Measurements from ENCODE around the gene FADS2. TPM values are rescaled to one million over a fixed set of nuclear protein-coding genes. Genes with fewer than 3 reads are reported as not detected.

FADS2 gene
- total RNA-seq, 1 experiment from 2014 or later: 514 TPM

DNA sequence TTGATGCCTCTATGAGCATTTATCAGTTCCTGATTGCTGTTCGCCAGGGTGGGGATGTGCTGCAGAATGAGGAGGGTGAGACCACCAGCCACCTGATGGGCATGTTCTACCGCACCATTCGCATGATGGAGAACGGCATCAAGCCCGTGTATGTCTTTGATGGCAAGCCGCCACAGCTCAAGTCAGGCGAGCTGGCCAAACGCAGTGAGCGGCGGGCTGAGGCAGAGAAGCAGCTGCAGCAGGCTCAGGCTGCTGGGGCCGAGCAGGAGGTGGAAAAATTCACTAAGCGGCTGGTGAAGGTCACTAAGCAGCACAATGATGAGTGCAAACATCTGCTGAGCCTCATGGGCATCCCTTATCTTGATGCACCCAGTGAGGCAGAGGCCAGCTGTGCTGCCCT, 32.6 kb upstream of the FADS2 start:
- TF ChIP-seq EZH2 (IDR thresholded peaks at IDR 0.05; ENCODE audit: low read depth) (no peak), CTCF (conservative IDR thresholded peaks at IDR 0.05) (no peak)
- Histone ChIP-seq H4K20me1 (ENCODE audit: insufficient read depth) (no peaks in the 10 kb centered on the region; the same call in 1 of the 2 replicates), H3K9me2 (ENCODE audit: insufficient read depth) (no peaks in the 10 kb centered on the region), H3K36me3 (ENCODE audit: low read depth) (peaks cover 6% of the 10 kb centered on the region; the same call in 1 of the 2 replicates), H3K9me3 (ENCODE audit: insufficient read depth, low read depth) (no peaks in the 10 kb centered on the region), H3K27me3 (ENCODE audit: insufficient read depth, low read depth) (no peaks in the 10 kb centered on the region), H2AFZ (no peak overlapping the region), H3K4me2 (no peak overlapping the region), H3K4me3 (no peak overlapping the region), H3K27ac (no peak overlapping the region), H3K79me2 (ENCODE audit: low read depth) (peaks cover 72% of the 10 kb centered on the region), H3K4me1 (replicated peaks; ENCODE audit: insufficient read depth) (peaks cover 20% of the 10 kb centered on the region), H3F3A (ENCODE audit: insufficient read depth, low read depth) (peaks cover 32% of the 10 kb centered on the region; the same call in 1 of the 2 replicates)
- POLR2A ChIA-PET (ENCODE audit: unreplicated experiment): no interaction called here
- CTCF ChIA-PET: interaction anchor here (2.9 kb wide), 1 partner anchor 286 kb away, joined by 21 read pairs; no protein-coding TSS in a partner anchor
- intact Hi-C loops (cut with micrococcal nuclease; ENCODE audit: unreplicated experiment): loop anchor here (10.0 kb wide), 1 partner anchor 259 kb away; no protein-coding TSS in a partner anchor
- no TSS peak for BruUV-seq (replicated peaks)
- no peak for DNase-seq

DNA sequence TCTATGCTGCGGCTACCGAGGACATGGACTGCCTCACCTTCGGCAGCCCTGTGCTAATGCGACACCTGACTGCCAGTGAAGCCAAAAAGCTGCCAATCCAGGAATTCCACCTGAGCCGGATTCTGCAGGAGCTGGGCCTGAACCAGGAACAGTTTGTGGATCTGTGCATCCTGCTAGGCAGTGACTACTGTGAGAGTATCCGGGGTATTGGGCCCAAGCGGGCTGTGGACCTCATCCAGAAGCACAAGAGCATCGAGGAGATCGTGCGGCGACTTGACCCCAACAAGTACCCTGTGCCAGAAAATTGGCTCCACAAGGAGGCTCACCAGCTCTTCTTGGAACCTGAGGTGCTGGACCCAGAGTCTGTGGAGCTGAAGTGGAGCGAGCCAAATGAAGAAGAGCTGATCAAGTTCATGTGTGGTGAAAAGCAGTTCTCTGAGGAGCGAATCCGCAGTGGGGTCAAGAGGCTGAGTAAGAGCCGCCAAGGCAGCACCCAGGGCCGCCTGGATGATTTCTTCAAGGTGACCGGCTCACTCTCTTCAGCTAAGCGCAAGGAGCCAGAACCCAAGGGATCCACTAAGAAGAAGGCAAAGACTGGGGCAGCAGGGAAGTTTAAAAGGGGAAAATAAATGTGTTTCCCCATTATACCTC, 32.1 kb upstream of the FADS2 start:
- Histone ChIP-seq H4K20me1 (ENCODE audit: insufficient read depth) (no peaks in the 10 kb centered on the region; the same call in 1 of the 2 replicates), H3K4me1 (replicated peaks; ENCODE audit: insufficient read depth) (peaks cover 20% of the 10 kb centered on the region), H2AFZ (no peak overlapping the region), H3F3A (ENCODE audit: insufficient read depth, low read depth) (peaks cover 37% of the 10 kb centered on the region; the same call in 1 of the 2 replicates), H3K79me2 (ENCODE audit: low read depth) (peaks cover 66% of the 10 kb centered on the region), H3K9me2 (ENCODE audit: insufficient read depth) (no peaks in the 10 kb centered on the region), H3K36me3 (ENCODE audit: low read depth) (0 out of 2 replicates have a peak, but pooled peaks cover 5% of the 10 kb centered on the region), H3K9me3 (ENCODE audit: insufficient read depth, low read depth) (no peaks in the 10 kb centered on the region), H3K27me3 (ENCODE audit: insufficient read depth, low read depth) (no peaks in the 10 kb centered on the region), H3K27ac (no peak overlapping the region), H3K4me3 (no peak overlapping the region), H3K4me2 (no peak overlapping the region)
- ChIA-PET CTCF (interaction anchor here (2.9 to 3.1 kb wide), 2 partner anchors 19 to 286 kb away, joined by 13 to 21 read pairs; no protein-coding TSS in a partner anchor), POLR2A (ENCODE audit: unreplicated experiment) (no interaction called here)
- intact Hi-C loops (cut with micrococcal nuclease; ENCODE audit: unreplicated experiment): loop anchor here (2.0 to 10.0 kb wide), 2 partner anchors 259 to 313 kb away; no protein-coding TSS in a partner anchor
- TF ChIP-seq CTCF (conservative IDR thresholded peaks at IDR 0.05): no peak
- TF ChIP-seq EZH2 (IDR thresholded peaks at IDR 0.05; ENCODE audit: low read depth): no peak
- BruUV-seq (replicated peaks): no TSS peak
- DNase-seq: no peak

DNA sequence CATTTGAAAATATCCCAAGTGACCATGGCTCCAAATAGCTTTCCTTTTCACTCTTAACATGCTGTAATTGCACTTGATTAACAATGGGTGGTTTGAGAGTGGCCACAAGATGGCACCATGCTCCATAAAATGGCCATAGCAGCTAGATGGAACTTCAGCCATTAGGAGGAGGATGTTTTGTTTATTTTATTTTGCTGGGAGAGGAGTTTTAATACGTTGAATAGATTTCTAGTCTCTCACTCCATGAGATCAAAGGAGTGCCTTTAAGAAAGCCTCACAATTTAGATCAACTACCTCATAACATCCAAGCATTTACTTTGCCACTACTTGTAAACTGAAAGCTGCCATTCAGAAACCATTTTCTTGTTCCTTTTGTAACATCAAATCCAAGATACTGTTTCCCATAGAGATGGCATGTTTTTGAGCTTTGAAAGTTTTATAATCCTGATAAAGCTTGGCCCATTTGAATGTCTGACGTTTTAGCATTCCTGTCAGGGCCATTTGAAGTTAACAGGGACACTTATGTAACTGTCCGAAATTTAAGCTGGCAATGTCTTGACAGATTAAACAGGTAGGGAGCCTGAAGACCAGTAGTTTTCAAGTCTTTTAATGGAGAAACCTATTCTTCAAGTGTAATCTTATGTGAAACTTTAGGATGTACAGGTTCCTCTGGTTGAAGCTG, 30.7 kb upstream of the FADS2 start:
- intact Hi-C loops (cut with micrococcal nuclease; ENCODE audit: unreplicated experiment): loop anchor here (1.0 to 10.0 kb wide), 6 partner anchors 74 to 311 kb away; no protein-coding TSS in a partner anchor
- POLR2A ChIA-PET (ENCODE audit: unreplicated experiment): interaction anchor here (0.5 to 0.9 kb wide), 3 partner anchors 18 to 1810 kb away, joined by 6 to 18 read pairs (median 6); no protein-coding TSS in a partner anchor
- Histone ChIP-seq H3K27me3 (ENCODE audit: insufficient read depth, low read depth) (no peaks in the 10 kb centered on the region), H4K20me1 (ENCODE audit: insufficient read depth) (no peaks in the 10 kb centered on the region; the same call in none of the 2 replicates), H3K27ac (no peak overlapping the region), H3F3A (ENCODE audit: insufficient read depth, low read depth) (peaks cover 50% of the 10 kb centered on the region; the same call in 1 of the 2 replicates), H3K9me2 (ENCODE audit: insufficient read depth) (no peaks in the 10 kb centered on the region), H3K9me3 (ENCODE audit: insufficient read depth, low read depth) (no peaks in the 10 kb centered on the region), H3K4me1 (replicated peaks; ENCODE audit: insufficient read depth) (peaks cover 12% of the 10 kb centered on the region), H3K36me3 (ENCODE audit: low read depth) (0 out of 2 replicates have a peak, but pooled peaks cover 11% of the 10 kb centered on the region), H3K4me3 (no peak overlapping the region), H2AFZ (no peak overlapping the region), H3K79me2 (ENCODE audit: low read depth) (peaks cover 53% of the 10 kb centered on the region), H3K4me2 (no peak overlapping the region)
- TF ChIP-seq CTCF (conservative IDR thresholded peaks at IDR 0.05) (peak; percentile 92), EZH2 (IDR thresholded peaks at IDR 0.05; ENCODE audit: low read depth) (no peak)
- BruUV-seq (replicated peaks): no TSS peak
- CTCF ChIA-PET: interaction anchor here (0.6 to 3.1 kb wide), 13 partner anchors 16 to 531 kb away, joined by 3 to 21 read pairs (median 6); no protein-coding TSS in a partner anchor
- DNase-seq: peak; percentile 72 to 73
